SU-DHL-6 (cell line): Measurements from ENCODE around the gene IQGAP3.

ENCODE experiments used
- H2AFZ ChIP-seq: fragments of 200-600 bp; sonication (generic); 2 replicates; pipeline ENCODE4 v1.6.1; 2014; ENCODE audit warnings: low read depth, mild to moderate bottlenecking, moderate library complexity, mixed read lengths, antibody characterized with exemption, low read length; ENCODE audit not compliant: severe bottlenecking
- H3F3A ChIP-seq: fragments of 200-600 bp; shearing (Covaris generic); 2 replicates; pipeline ENCODE4 v1.6.0; 2016; ENCODE audit warnings: antibody characterized with exemption, mild to moderate bottlenecking; ENCODE audit not compliant: insufficient read depth
- H3K27ac ChIP-seq: fragments of 200-600 bp; sonication (generic); 2 replicates; pipeline ENCODE4 v1.5.1; 2016; ENCODE audit warnings: low read depth, mild to moderate bottlenecking, low read length, moderate library complexity, mixed read lengths
- H3K27me3 ChIP-seq: fragments of 200-600 bp; sonication (generic), shearing (Covaris generic); 2 replicates; pipeline ENCODE4 v1.6.0; 2014; ENCODE audit warnings: mild to moderate bottlenecking, low read length
- H3K36me3 ChIP-seq: fragments of 200-600 bp; sonication (generic); 2 replicates; pipeline ENCODE4 v1.6.1; 2014; ENCODE audit warnings: mild to moderate bottlenecking, low read length, mixed read lengths
- H3K4me2 ChIP-seq: fragments of 300-600, 200-600 bp; shearing (Covaris generic), sonication (generic); 2 replicates; pipeline ENCODE4 v1.6.0; 2014; ENCODE audit warnings: low read length, low read depth, mild to moderate bottlenecking; ENCODE audit not compliant: poor library complexity, severe bottlenecking
- H3K4me3 ChIP-seq: fragments of 200-600 bp; sonication (generic); 2 replicates; pipeline ENCODE4 v1.5.1; 2014; ENCODE audit warnings: antibody characterized with exemption, low read length, mild to moderate bottlenecking, mixed read lengths; ENCODE audit not compliant: insufficient read depth, poor library complexity, severe bottlenecking
- H3K79me2 ChIP-seq: fragments of 200-600 bp; sonication (generic); 2 replicates; pipeline ENCODE4 v1.6.1; 2014; ENCODE audit warnings: mild to moderate bottlenecking, low read length, moderate library complexity; ENCODE audit not compliant: insufficient read depth
- H3K9ac ChIP-seq: fragments of 200-600 bp; sonication (generic); 2 replicates; pipeline ENCODE4 v1.7.0; 2014; ENCODE audit warnings: mild to moderate bottlenecking, low read length
- H3K9me2 ChIP-seq: fragments of 200-600 bp; sonication (generic); replicated peaks from 2 replicates; pipeline ENCODE4 v1.6.1; 2014; ENCODE audit warnings: low read length; ENCODE audit not compliant: insufficient read depth
- H3K9me3 ChIP-seq: fragments of 200-600 bp; sonication (generic); 2 replicates; pipeline ENCODE4 v1.6.1; 2014; ENCODE audit warnings: low read length, mixed read lengths; ENCODE audit not compliant: insufficient read depth
- H4K20me1 ChIP-seq: fragments of 200-600 bp; sonication (generic); 2 replicates; pipeline ENCODE4 v1.6.1; 2014; ENCODE audit warnings: low read depth, mild to moderate bottlenecking, antibody characterized with exemption, low read length, moderate library complexity, mixed read lengths
- CTCF ChIP-seq: fragments of 200-600 bp; sonication (generic); IDR thresholded peaks from one replicate; pipeline ENCODE4 v1.5.1; 2017; ENCODE audit warnings: antibody characterized with exemption, mild to moderate bottlenecking, low read length, moderate library complexity; ENCODE audit not compliant: insufficient read depth, poor library complexity, severe bottlenecking
- EZH2phosphoT487 ChIP-seq: fragments of 200-600 bp; sonication (generic), shearing (Covaris generic); conservative IDR thresholded peaks from 2 replicates; pipeline ENCODE4 v1.6.1; 2018; ENCODE audit warnings: mild to moderate bottlenecking, antibody characterized with exemption, low read length, moderate library complexity, mixed read lengths

IQGAP3 gene

GRCh38 chr1:156551066-156551643 lies 21.2 kb downstream of the IQGAP3 start:
- Histone ChIP-seq H3K4me2 (no peak overlapping the region), H3K36me3 (no peaks in the 10 kb centered on the region), H3K9me2 (no peaks in the 10 kb centered on the region), H3K4me3 (no peak overlapping the region), H3K27ac (no peak overlapping the region), H2AFZ (no peak overlapping the region), H3K79me2 (no peaks in the 10 kb centered on the region), H3K9ac (no peak overlapping the region), H3F3A (no peaks in the 10 kb centered on the region), H3K9me3 (no peaks in the 10 kb centered on the region), H3K27me3 (no peaks in the 10 kb centered on the region), H4K20me1 (no peaks in the 10 kb centered on the region)
- no peak for TF ChIP-seq EZH2phosphoT487
- TF ChIP-seq CTCF = no peak

- no peak overlapping the region for H3K4me2 ChIP-seq
- H3K9ac ChIP-seq = no peak overlapping the region
- H3K4me3 ChIP-seq = no peak overlapping the region
- H3K36me3 ChIP-seq = no peaks in the 10 kb centered on the region
- H3K9me3 ChIP-seq = no peaks in the 10 kb centered on the region
- no peaks in the 10 kb centered on the region for H3K27me3 ChIP-seq
- TF ChIP-seq EZH2phosphoT487 (no peak), CTCF (no peak)
- H4K20me1 ChIP-seq = no peaks in the 10 kb centered on the region
- no peaks in the 10 kb centered on the region for H3F3A ChIP-seq
- H3K79me2 ChIP-seq = no peaks in the 10 kb centered on the region
- H3K27ac ChIP-seq = no peak overlapping the region
- no peak overlapping the region for H2AFZ ChIP-seq
- no peaks in the 10 kb centered on the region for H3K9me2 ChIP-seq
These were observed 22.0 kb downstream of the IQGAP3 start for GRCh38 chr1:156550346-156550745.

- H3F3A ChIP-seq = no peaks in the 10 kb centered on the region
- H3K79me2 ChIP-seq = no peaks in the 10 kb centered on the region
- no peak overlapping the region for H3K4me2 ChIP-seq
- no peak overlapping the region for H3K9ac ChIP-seq
- H2AFZ ChIP-seq = no peak overlapping the region
- H4K20me1 ChIP-seq = no peaks in the 10 kb centered on the region
- no peaks in the 10 kb centered on the region for H3K9me3 ChIP-seq
- no peaks in the 10 kb centered on the region for H3K27me3 ChIP-seq
- H3K27ac ChIP-seq = no peak overlapping the region
- H3K36me3 ChIP-seq = no peaks in the 10 kb centered on the region
- H3K4me3 ChIP-seq = no peak overlapping the region
- TF ChIP-seq EZH2phosphoT487 (no peak), CTCF (no peak)
- no peaks in the 10 kb centered on the region for H3K9me2 ChIP-seq
These were observed 22.5 kb downstream of the IQGAP3 start for GRCh38 chr1:156549831-156550230.
